ENCODE results near the gene PDLIM3. TPM values are rescaled to one million over a fixed set of nuclear protein-coding genes. Genes with fewer than 3 reads are reported as not detected.

Gene PDLIM3, protein sequence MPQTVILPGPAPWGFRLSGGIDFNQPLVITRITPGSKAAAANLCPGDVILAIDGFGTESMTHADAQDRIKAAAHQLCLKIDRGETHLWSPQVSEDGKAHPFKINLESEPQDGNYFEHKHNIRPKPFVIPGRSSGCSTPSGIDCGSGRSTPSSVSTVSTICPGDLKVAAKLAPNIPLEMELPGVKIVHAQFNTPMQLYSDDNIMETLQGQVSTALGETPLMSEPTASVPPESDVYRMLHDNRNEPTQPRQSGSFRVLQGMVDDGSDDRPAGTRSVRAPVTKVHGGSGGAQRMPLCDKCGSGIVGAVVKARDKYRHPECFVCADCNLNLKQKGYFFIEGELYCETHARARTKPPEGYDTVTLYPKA
- under 1 TPM in 1 of 6 donors, not detected in 5; 0.12 TPM for polyA plus RNA-seq (ENCODE audit: low read depth in 6 of 6)

DNA sequence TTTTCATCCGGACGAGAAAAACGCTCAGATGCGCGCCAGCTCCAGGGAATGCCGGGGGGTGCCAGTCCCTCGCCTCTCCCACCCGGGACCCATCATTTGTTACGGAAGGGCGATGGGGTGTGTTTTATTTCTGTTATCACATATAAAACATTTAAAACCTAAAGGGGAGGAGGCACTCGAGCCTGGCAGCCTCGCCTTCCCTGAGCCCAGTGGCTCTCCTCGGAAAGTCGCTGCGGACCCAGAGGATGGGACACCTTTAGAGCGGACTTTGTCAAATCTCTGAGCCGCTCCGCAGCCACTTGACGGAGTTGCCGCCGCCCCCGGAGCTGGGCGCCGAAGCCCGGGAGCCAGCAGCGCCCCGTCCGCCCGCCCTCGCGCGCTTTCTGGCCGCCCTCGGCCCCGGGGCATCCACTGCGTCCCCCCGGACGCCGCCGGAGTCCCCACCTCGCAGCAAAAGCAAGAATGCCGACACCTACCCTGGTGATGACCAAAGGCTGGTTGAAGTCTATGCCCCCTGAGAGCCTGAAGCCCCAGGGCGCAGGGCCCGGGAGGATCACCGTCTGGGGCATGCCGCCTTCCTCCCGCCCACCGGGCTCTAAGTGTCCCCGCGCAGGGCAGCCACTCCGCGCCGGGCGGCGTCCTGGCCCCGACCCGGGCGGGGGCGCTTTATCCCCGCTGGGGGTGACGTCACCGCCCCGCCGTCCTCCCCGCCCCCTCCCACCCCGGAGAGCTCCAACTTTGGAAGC is at the start of gene PDLIM3:
Gene PDLIM3 (minus strand): TSS at position 642 of the 746 bp plus-strand sequence. CDS start 73 bp downstream, at position 569.
- Mint-ChIP-seq H3K27ac (peak within 1 kb of the TSS in 1 of 6 donors; percentile 43), H3K27me3 (peaks cover 25 to 39% (median 30%) of the 10 kb centered on the region in 3 donors), H3K4me3 (peak within 1 kb of the TSS; percentile 28 to 82 (median 64)), H3K9me3 (no peaks in the 10 kb centered on the region), H3K4me1 (peaks cover 4 to 10% (median 7%) of the 10 kb centered on the region in 3 donors), H3K36me3 (no peaks in the 10 kb centered on the region)
- no peak for DNase-seq
- peak; percentile 14 to 41 for ATAC-seq (ENCODE audit: low read depth in 2 of 2)

DNA sequence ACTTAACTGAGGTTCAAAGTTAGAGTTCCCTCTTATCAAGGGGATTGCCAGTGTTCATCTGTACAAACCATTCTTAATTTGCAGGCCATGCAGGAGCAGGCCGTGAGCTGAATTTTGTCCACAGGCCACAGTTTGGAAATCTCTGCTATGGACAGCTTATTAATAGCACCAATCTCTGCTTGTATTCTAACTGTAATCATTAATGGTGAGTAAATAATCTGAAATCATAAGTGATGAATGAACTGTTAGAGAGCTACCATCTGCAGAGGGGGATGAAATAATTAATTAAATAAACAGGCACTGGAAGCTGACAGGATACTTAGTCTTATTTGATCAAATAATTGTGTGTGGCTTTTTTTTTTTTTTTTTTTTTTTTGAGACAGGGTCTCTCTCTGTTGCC is 48.5 kb upstream of the PDLIM3 start:
- H3K36me3 Mint-ChIP-seq, result peaks cover 3 to 5% of the 10 kb centered on the region in 2 donors
- DNase-seq, result no peak
- H3K4me1 Mint-ChIP-seq, result peaks cover 12 to 14% (median 13%) of the 10 kb centered on the region in 3 donors
- H3K27me3 Mint-ChIP-seq, result peaks cover 41 to 71% (median 51%) of the 10 kb centered on the region in 3 donors
- H3K4me3 Mint-ChIP-seq, result no peak overlapping the region
- no peak for ATAC-seq (ENCODE audit: low read depth in 2 of 2)
- peaks cover 0 to 7% (median 1%) of the 10 kb centered on the region in 7 donors for H3K9me3 Mint-ChIP-seq
- peak overlapping the region in 1 of 6 donors; percentile 5 for H3K27ac Mint-ChIP-seq

DNA sequence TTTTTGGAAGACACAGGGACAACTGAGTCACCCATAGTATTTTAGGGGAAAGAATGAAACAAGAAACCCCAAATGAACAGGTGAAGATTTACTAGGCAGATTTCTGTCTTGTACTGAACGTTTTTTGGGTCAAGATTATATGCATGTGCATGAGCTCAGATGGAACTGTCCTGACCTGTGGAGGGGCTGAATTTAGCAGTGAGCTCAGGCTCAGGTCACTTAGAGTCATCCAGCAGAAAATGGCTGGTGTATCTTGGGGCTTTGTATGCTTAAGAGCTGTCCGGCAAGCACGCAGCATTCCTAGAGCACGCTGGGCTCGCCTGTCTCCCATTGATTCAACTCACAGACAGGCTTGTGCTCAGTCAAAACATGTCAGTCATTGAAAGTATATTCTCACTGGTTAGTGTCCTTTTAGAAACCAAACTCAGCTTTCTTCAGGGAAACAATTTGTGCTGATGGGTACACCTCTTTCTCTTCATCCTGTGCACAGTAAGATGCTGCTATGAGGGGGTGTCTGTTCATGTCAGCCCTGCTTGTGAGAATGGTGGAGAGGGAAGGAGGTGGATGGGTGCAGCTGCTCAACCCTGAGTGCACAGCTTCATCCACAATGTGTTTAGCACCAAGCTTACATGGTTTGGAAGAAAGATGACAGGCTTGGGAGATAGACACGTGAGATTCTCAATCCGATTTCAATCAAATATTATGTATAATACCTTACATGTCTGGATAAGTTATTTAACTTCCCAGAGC is 47.5 kb upstream of the PDLIM3 start:
- Mint-ChIP-seq H3K9me3 (peaks cover 0 to 7% (median 1%) of the 10 kb centered on the region in 7 donors), H3K27me3 (peaks cover 41 to 64% (median 54%) of the 10 kb centered on the region in 3 donors)

DNA sequence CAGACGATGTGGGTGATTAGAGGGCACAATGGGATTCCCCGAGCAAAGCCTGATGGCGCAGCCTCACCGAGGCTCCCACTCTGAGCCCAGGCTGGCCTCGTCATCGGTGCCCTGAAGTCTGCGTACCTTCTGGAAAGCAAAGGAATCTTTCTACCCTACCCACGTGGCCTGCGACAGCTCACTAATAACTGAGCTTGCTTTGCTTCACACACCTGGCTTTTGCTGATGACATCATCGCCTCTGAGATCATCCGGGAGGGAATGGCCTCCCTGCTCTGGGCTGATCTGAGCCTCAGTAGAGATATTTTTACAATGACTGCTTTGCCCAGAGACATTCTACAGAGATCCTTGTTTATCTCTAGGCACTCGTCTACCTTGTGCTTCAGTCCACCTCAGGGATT is 45.4 kb upstream of the PDLIM3 start:
- Mint-ChIP-seq H3K4me1 (no peaks in the 10 kb centered on the region), H3K4me3 (no peak overlapping the region), H3K27ac (no peak overlapping the region), H3K9me3 (peaks cover 0 to 7% (median 0%) of the 10 kb centered on the region in 7 donors), H3K36me3 (no peaks in the 10 kb centered on the region), H3K27me3 (peaks cover 29 to 54% (median 41%) of the 10 kb centered on the region in 3 donors)
- no peak for DNase-seq
- ATAC-seq (ENCODE audit: low read depth in 2 of 2), result no peak

More for the DNA sequence above, 47.5 kb upstream of the PDLIM3 start:
- peaks cover 0 to 5% of the 10 kb centered on the region in 2 donors for H3K36me3 Mint-ChIP-seq
- no peak overlapping the region for H3K27ac Mint-ChIP-seq
- H3K4me1 Mint-ChIP-seq, result peaks cover 11 to 12% (median 11%) of the 10 kb centered on the region in 3 donors
- DNase-seq, result no peak
- ATAC-seq (ENCODE audit: low read depth in 2 of 2), result no peak
- no peak overlapping the region for H3K4me3 Mint-ChIP-seq

DNA sequence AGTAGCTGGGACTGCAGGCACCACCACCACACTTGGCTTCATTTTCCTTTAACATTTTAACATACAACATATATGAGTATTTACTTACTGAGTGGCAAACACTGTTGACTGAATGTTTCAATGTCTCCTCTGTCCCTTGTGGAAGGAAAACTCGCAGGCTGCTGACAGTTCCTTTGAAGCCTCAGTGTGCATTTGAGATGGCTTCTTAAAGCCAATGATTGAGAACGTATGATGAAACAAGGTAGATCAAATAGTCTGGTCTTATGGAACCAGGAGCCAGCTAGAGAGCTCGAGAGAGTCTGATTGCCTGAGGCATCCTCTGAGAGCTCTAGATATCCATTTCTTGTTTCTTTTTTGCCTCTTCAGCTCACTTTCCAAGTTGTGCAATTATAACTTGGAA is 43.0 kb upstream of the PDLIM3 start:
- Mint-ChIP-seq H3K4me1 (no peaks in the 10 kb centered on the region), H3K27me3 (peaks cover 22 to 45% (median 40%) of the 10 kb centered on the region in 3 donors), H3K36me3 (no peaks in the 10 kb centered on the region), H3K27ac (no peak overlapping the region), H3K9me3 (peaks cover 0 to 7% (median 0%) of the 10 kb centered on the region in 7 donors), H3K4me3 (no peak overlapping the region)
- ATAC-seq (ENCODE audit: low read depth in 2 of 2) (no peak), DNase-seq (no peak)

DNA sequence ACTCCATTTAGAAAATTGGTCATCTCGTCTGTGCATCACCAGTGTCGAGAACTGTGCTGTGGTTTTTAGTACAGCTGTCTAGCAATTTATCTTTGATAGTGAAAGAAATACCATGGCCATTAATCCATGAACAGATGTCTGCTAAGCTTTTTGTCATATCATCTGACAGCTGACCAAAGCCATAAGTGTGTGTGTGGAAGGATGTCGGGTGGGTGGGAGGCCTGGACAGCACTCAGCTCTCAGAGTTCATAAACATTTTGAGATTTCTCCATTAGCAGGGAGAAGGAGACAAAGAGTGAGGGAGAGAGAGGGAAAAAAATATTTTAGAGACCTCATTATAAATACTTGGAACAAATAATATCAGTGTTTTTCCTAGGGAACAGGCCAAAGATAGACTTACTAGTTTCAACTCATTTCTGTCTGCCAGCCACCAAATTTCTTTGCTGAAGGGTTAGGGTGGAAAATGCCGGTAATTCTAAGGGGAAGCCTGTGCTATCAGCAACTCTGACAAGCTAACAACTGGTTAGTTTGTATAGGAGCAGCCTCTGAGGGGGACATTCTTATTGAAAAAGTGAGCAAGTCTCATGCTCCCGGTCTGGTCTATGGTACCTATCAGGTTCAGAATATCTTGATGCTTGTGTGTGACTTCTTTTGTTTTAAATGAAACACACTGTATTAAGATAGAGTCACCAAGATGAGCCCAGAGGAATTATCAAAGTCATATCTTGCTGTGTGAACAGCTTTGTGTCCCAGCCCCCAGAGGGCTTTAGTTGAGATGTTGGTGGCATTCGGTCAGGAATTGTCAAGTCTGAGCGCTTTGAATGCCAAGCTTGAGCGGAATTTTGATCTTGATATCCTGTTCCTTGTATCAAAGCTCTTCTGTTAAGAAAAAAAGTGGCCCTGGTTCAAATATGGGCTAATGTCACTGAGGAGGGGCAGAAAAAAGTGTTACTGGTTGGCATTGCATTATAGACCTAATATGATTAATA is 41.9 kb upstream of the PDLIM3 start:
- no peak overlapping the region for H3K27ac Mint-ChIP-seq
- H3K9me3 Mint-ChIP-seq, result peaks cover 0 to 7% (median 0%) of the 10 kb centered on the region in 7 donors
- H3K4me3 Mint-ChIP-seq, result no peak overlapping the region
- no peak for DNase-seq
- no peaks in the 10 kb centered on the region for H3K36me3 Mint-ChIP-seq
- ATAC-seq (ENCODE audit: low read depth in 2 of 2), result no peak
- peaks cover 24 to 37% (median 32%) of the 10 kb centered on the region in 3 donors for H3K27me3 Mint-ChIP-seq
- H3K4me1 Mint-ChIP-seq, result no peaks in the 10 kb centered on the region

DNA sequence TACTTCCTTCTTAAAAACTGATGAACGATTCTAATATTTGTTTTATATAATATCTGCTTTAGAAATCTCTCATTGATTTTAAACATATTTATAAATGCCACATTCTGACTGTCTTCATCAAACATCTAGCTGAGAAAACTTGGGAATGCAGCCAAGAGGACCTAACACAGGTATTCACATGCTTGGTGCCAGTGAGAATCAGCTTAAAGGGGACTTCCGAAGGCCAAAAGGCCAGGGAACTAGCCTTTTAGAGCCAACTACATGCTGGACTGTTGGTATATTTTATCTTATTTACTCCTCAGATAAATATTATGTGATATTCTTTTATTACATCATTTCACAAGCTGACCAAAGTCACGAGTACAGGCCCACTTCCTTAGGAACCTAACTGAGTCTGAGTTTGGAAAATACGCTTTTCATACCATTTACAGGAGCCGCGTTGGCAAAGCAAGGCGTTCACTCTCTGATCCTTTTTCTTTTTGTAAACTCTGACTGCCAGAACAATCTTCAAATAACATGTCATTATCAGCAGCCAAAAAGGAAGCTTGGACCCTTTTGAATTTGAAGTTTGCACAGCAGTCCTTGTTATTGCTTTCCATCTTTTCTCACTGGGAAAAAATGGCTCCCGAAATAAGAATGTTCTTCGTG is 41.1 kb upstream of the PDLIM3 start:
- no peak overlapping the region for H3K4me3 Mint-ChIP-seq
- ATAC-seq (ENCODE audit: low read depth in 2 of 2), result no peak
- no peaks in the 10 kb centered on the region for H3K36me3 Mint-ChIP-seq
- H3K27ac Mint-ChIP-seq, result no peak overlapping the region
- peaks cover 31 to 36% (median 32%) of the 10 kb centered on the region in 3 donors for H3K27me3 Mint-ChIP-seq
- no peak for DNase-seq
- no peaks in the 10 kb centered on the region for H3K4me1 Mint-ChIP-seq
- H3K9me3 Mint-ChIP-seq, result peaks cover 0 to 7% (median 0%) of the 10 kb centered on the region in 7 donors

DNA sequence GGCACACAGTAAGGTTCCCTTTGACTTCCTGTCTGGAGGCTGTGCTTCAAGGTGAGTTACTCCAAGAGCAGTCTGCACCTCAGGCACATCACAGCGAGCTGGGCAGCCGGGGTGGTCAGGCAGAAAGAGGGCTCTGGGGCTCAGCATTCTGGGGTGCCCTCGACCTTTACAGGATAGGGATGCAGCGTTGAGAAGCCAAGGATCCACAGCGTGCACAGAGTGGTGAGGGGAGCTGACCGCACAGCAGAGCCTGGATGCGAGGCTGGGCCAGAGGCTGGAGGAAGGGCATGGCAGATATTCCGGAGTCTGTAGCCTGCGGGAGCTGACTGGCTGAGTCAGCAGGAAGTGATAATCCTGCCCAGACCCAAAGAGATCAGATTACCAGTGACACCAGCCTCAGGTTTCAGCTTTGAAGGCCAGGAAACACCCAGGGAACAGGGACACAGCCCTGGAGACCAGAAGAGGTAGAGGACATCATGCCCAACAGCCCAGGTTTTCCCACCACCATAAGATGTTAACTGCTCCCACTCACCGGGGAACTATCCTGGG is 38.4 kb upstream of the PDLIM3 start:
- Mint-ChIP-seq H3K36me3 (no peaks in the 10 kb centered on the region), H3K9me3 (peaks cover 0 to 3% (median 0%) of the 10 kb centered on the region in 7 donors), H3K4me3 (no peak overlapping the region), H3K27me3 (peaks cover 22 to 31% (median 26%) of the 10 kb centered on the region in 3 donors), H3K4me1 (no peaks in the 10 kb centered on the region), H3K27ac (peak overlapping the region in 1 of 6 donors; percentile 56)
- DNase-seq (no peak), ATAC-seq (ENCODE audit: low read depth in 2 of 2) (no peak)

DNA sequence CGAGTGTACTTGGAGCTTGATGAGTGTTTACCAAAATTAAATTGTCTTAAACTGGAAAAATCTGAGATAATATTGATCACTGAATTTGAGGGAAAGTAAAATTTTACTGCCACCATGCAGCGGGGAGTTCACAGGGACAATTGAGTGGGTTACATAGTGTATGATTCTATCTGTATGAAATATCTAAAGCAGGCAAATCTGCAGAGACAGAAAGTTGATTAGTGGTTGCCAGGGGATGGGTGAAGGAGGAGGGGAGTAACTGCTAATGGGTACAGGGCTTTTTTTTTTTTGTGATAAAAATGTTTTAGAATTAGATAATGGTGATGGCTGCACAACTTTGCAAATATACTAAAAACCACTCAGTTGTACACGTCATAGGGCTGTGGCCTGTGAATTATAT is 35.4 kb upstream of the PDLIM3 start:
- DNase-seq (no peak), ATAC-seq (ENCODE audit: low read depth in 2 of 2) (no peak)
- H3K27ac Mint-ChIP-seq, result no peak overlapping the region
- peaks cover 20 to 25% (median 22%) of the 10 kb centered on the region in 3 donors for H3K27me3 Mint-ChIP-seq
- H3K9me3 Mint-ChIP-seq, result peaks cover 0 to 4% (median 0%) of the 10 kb centered on the region in 7 donors
- H3K4me1 Mint-ChIP-seq, result no peaks in the 10 kb centered on the region
- H3K4me3 Mint-ChIP-seq, result no peak overlapping the region
- peaks cover 0 to 3% of the 10 kb centered on the region in 2 donors for H3K36me3 Mint-ChIP-seq

DNA sequence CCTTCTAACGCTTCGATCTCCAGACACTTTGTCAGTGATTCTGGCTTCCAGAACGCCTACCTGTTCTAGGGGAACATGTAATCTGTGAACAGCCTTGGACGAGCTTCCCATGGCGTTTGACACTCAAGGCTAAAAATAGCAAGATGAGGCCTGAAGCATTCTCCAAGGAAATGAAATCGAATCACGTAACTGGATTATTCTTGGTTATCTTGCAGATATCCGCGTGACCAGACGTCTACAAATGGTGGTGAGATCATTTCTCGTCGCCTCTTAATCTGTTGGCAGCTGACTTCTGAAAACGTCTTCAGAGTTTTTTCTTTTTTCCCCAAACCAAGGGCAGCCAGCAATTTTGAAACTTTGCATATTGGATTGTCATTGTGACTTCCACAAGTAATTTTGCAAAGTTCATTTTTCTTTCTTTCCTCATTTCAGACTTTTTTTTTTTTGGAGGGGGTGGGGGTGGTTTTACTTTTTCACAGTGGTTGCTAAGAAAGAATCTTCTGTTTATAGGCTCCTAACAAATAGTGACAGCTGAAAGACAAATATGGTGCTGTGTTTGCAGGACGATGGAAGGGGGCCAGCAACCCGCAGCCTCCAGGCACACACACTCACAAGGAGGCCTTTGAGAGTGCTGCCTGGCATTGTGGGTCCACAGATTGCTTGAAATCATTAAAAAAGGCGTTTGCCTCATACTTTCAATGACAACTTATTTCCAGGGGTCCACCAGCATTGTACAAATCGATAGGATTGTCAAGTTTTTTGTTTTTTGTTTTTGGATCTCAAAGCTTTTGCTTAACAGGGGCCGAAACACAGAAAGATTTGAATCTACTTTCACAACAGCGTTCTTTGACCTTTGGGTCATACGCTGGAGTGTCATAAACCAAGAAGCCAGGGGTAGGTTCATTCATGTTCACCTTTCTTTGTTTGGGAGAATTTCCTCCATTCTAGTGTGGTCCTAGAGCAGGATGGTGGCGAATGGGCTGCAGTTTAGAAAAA is 32.4 kb upstream of the PDLIM3 start:
- peaks cover 14 to 25% (median 23%) of the 10 kb centered on the region in 3 donors for H3K27me3 Mint-ChIP-seq
- DNase-seq (no peak), ATAC-seq (ENCODE audit: low read depth in 2 of 2) (no peak)
- no peaks in the 10 kb centered on the region for H3K4me1 Mint-ChIP-seq
- no peak overlapping the region for H3K4me3 Mint-ChIP-seq
- peaks cover 0 to 4% of the 10 kb centered on the region in 2 donors for H3K36me3 Mint-ChIP-seq
- peaks cover 0 to 13% (median 7%) of the 10 kb centered on the region in 7 donors for H3K9me3 Mint-ChIP-seq
- H3K27ac Mint-ChIP-seq, result no peak overlapping the region

DNA sequence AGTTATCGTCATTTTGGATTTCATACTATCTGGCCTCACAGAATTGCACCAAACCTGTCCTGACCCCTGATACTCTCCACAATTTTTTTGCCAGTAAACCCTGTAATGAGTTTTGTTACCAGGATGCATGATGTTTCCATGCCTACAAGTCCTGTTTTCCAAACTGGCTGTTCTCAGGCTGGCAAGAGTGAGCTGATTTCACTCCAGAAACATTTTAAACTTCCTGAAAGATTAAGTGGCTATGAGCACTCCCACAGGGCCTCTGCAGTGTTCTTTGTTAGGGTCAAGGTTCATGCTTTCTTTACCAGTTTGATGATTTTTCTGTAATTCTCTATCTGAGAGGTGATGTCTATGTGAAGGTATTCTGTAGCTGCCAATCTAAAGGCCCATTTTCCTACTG is 31.7 kb upstream of the PDLIM3 start:
- DNase-seq (no peak), ATAC-seq (ENCODE audit: low read depth in 2 of 2) (no peak)
- Mint-ChIP-seq H3K36me3 (peaks cover 0 to 4% of the 10 kb centered on the region in 2 donors), H3K4me1 (no peaks in the 10 kb centered on the region), H3K9me3 (peaks cover 0 to 13% (median 7%) of the 10 kb centered on the region in 7 donors), H3K4me3 (no peak overlapping the region), H3K27ac (no peak overlapping the region), H3K27me3 (peaks cover 18 to 32% (median 23%) of the 10 kb centered on the region in 3 donors)

Data from naive B cell (primary cell).